Kidney epithelial cell (primary cell): ENCODE measurements around the gene RIN3. TPM values are rescaled to one million over a fixed set of nuclear protein-coding genes. Genes with fewer than 3 reads are reported as not detected.

ENCODE experiments used
- DNase-seq: peaks from one replicate; pipeline ENCODE4 v3.0.0-alpha.2; 2010; ENCODE audit warnings: low read depth
- H3K27me3 ChIP-seq: 2 replicates; pipeline ENCODE4 v1.6.0; 2011; ENCODE audit warnings: low read length; ENCODE audit not compliant: control insufficient read depth, insufficient read depth
- H3K36me3 ChIP-seq: 2 replicates; pipeline ENCODE4 v1.5.1; 2011; ENCODE audit warnings: low read length; ENCODE audit not compliant: control insufficient read depth, insufficient read depth
- H3K4me3 ChIP-seq: 2 replicates; pipeline ENCODE4 v1.5.1; 2011; ENCODE audit warnings: low read depth, mild to moderate bottlenecking, control low read depth, low read length
- total RNA-seq: library from RNA; depleted of rRNA; stranded (reverse); fragments of >200 nt; gene quantifications from 2 replicates; pipeline ENCODE4 v1.2.3, GENCODE V29; 2015
- TF ChIP-seq, protein P1 (sequence below): IDR thresholded peaks from 2 replicates; pipeline ENCODE4 v1.5.1; 2011; ENCODE audit warnings: mild to moderate bottlenecking, moderate library complexity, low read length, control low read depth, inconsistent platforms; ENCODE audit not compliant: insufficient read depth, poor library complexity, severe bottlenecking

RIN3 gene
- total RNA-seq, 1 donor from 2014 or later, result 6.0 TPM

DNA sequence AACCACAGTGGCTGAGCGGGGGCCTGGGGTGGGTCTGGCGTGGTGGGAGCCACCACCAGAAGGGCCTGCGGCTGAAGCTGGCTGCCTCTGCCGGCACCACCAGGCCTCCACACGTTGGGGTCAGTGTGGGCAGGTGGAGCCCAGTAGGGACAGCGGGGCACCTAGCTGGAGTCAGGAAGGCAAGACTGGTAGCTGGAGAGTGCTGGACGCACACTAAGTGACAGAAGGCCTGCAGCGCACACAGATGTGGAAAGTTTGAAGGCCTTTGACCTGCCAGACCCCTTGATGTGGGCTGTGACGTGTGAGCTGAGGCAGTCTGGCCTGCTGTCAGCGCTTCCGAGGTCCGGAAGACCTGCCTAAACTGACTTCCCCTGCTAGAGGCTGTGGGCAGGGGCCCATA, 26.3 kb downstream of the RIN3 start:
- DNase-seq, result no peak
- no peak overlapping the region for H3K4me3 ChIP-seq
- TF ChIP-seq, protein P1, sequence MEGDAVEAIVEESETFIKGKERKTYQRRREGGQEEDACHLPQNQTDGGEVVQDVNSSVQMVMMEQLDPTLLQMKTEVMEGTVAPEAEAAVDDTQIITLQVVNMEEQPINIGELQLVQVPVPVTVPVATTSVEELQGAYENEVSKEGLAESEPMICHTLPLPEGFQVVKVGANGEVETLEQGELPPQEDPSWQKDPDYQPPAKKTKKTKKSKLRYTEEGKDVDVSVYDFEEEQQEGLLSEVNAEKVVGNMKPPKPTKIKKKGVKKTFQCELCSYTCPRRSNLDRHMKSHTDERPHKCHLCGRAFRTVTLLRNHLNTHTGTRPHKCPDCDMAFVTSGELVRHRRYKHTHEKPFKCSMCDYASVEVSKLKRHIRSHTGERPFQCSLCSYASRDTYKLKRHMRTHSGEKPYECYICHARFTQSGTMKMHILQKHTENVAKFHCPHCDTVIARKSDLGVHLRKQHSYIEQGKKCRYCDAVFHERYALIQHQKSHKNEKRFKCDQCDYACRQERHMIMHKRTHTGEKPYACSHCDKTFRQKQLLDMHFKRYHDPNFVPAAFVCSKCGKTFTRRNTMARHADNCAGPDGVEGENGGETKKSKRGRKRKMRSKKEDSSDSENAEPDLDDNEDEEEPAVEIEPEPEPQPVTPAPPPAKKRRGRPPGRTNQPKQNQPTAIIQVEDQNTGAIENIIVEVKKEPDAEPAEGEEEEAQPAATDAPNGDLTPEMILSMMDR, result no peak
- H3K27me3 ChIP-seq, result no peaks in the 10 kb centered on the region
- no peaks in the 10 kb centered on the region for H3K36me3 ChIP-seq

DNA sequence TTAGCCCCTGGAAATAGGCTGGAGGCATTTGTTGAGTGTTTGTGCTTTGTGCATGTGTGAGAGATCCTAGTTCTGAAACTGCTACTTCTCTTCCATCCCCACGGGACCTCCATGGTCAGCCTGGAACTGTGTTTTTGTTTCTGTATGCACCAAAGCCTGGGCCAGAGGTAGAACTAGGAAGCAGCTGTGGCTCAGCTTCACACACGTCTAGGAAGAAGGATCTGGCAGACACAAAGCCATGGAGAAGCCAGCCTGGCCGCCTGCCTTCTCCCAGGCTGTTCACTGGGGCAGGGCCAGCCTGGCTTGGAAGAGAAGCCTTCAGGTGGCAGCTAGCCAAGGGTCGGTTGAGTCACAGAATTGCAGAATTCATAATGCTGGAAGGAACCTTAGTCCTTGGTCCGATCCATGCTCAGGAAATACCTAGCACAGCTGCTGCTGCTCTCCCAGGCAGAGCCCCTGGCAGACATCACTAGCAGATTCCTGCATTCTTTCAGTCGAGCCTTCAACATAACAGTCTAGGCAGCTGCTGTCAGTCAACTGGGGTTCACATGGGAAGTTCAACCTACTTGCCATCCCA, 27.0 kb downstream of the RIN3 start:
- TF ChIP-seq, protein P1, result no peak
- peak; percentile 92 for DNase-seq
- no peaks in the 10 kb centered on the region for H3K27me3 ChIP-seq
- H3K36me3 ChIP-seq, result no peaks in the 10 kb centered on the region
- H3K4me3 ChIP-seq, result no peak overlapping the region

DNA sequence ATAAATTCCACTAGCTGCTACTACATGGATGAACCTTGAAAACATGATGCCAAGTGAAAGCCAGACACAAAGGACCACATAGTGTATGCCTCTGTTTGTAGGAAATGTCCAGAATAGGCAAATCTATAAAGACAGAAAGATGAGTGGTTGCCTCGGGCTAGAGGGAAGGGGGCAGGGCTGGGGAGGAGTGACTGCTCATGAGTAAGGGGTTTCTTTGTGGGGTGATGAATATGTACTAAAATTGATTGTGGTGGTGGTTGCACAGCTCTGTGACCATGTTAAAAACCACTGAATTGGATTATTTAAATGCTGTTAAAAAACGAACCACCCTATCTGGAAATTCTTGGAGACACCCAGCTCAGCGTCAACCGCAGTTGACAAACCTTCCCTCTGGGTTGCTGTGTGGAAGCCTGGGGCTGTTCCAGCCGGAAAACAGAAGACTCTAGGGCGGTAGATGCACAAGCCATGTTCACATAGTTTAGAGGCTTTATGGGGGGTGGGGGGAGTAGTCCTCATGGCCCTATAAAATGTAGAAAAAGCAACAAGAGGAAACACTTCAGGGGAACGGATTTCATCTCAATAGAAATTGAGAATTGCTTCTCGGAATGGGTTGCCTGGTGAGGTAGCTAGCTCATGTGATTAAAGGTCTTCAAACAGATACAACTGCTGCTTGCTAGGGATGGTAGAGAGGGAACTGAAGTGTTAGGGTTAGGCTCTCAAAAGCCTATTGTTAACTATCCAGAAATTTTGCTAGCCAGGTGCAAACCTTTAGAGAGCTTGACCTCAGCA, 29.4 kb downstream of the RIN3 start:
- DNase-seq, result no peak
- Histone ChIP-seq H3K4me3 (no peak overlapping the region), H3K36me3 (no peaks in the 10 kb centered on the region), H3K27me3 (no peaks in the 10 kb centered on the region)
- TF ChIP-seq, protein P1, result no peak

DNA sequence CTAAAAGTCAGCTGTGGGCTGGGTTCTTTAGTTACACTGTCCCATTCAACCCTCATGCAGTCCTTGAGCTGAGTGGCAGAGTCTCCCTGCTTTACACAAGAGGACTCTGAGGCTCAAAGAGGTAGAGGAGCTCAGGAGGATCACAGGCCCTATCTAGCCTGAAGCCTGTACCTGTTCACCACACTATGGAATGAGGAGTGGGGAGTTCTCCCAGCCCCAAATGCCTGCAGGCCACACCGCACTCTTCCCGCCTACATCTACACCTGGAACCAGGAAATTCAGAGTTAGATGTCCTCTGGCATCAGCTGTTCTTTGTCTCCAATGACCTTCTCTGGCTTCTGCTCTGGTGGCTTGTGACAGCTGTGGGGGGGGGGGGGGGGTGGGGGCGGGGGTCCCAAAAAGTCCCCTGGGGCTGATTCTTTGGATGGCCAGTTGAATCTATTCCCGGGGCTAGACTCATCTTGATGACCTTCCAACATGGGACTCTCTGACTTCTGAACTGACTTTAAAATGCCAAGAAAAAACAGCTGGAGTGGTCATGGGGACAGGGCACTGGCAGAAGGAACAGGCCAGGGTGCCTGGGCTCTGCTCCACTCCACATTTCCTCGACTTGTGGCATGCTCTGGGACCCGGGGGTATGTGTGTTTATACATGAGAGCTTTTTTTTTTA, 30.6 kb downstream of the RIN3 start:
- TF ChIP-seq, protein P1, result no peak
- Histone ChIP-seq H3K4me3 (no peak overlapping the region), H3K36me3 (no peaks in the 10 kb centered on the region), H3K27me3 (no peaks in the 10 kb centered on the region)
- no peak for DNase-seq

DNA sequence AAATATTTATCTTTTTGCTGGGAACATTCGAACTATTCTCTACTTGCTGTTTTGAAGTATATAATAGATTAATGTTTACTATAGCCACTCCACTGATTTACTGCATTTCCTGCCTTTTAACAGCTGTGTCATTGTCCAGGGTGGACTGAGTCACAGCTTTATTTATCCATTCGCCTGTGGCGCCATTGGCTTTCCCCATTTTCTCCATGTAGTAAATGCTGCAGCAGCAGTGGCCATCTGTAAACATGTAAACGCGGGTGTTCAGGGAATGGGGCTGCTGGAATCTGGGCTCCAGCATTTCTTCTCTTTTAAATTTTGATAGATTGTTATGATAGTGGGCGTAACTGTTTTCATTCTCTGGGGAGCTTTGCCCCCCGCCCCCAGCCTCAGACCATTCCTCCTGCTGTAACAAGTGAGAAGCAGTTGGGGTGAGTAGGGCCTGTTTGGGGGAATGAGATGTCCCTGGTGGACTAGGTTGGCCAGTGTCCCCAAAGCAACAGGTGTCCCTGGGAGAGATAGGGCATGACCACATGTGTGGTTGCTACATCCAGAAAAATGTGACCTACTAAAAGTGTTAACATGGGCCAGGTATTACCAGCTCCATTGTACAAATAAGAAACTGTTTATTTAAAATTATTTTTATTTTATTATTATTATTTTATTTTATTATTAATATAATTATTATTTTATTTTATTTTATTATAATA, 32.9 kb downstream of the RIN3 start:
- TF ChIP-seq, protein P1, result no peak
- Histone ChIP-seq H3K4me3 (no peak overlapping the region), H3K36me3 (no peaks in the 10 kb centered on the region), H3K27me3 (no peaks in the 10 kb centered on the region)
- DNase-seq, result no peak
